ENCODE results near the gene RNPS1.
A peak's percentile ranks its signal among the peaks of the same experiment; 100 is the strongest.

The RNPS1 gene

DNA sequence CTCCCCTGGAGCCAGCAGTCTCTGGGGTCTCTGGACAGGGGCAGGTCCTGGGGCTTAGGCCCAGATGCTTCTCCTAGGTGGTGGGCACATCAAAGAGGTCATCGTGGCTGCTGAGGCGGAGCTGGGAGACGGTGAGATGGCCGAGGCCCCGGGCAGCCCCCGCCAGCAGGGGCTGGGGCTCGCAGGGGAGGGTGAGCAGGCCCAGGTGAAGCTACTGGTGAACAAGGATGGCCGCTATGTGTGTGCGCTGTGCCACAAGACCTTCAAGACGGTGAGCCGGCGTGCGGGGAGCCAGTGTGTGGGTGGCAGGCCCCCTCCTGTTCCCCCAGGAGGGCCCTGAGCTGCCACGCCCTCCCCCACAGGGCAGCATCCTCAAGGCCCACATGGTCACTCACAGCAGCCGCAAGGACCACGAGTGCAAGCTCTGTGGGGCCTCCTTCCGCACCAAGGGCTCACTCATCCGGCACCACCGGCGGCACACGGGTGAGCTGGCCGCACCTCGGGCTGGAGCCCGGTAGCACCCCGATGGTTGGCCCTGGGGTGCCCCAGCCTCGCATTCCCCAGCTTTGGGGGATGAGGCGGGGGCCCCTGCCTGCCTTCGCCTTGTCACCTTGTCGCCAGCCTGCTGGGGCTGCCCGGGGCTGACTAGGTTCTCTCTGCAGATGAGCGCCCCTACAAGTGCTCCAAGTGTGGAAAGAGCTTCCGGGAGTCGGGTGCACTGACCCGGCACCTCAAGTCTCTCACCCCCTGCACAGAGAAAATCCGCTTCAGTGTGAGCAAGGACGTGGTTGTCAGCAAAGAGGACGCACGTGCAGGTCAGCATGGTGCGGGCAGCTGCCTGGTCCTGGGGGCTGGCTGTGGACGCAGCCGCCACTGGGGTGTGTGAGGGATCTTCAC lies 35.6 kb downstream of the RNPS1 start:
- Histone ChIP-seq H3K9me3 (ENCODE audit: control insufficient read depth, low read length) (no peaks in the 10 kb centered on the region), H3K27me3 (replicated peaks; ENCODE audit: control insufficient read depth, insufficient read depth, low read length) (no peaks in the 10 kb centered on the region), H3K4me1 (ENCODE audit: control insufficient read depth, insufficient read depth, low read length) (peaks cover 4% of the 10 kb centered on the region), H3K4me3 (ENCODE audit: low read length) (no peak overlapping the region), H3K36me3 (ENCODE audit: control insufficient read depth, insufficient read depth, low read length, severe bottlenecking) (peaks cover 61% of the 10 kb centered on the region), H3K9ac (ENCODE audit: low read length) (no peak overlapping the region)
- no peak for DNase-seq (ENCODE audit: low read depth)

- Histone ChIP-seq H3K9me3 (ENCODE audit: control insufficient read depth, low read length) (no peaks in the 10 kb centered on the region), H3K27me3 (replicated peaks; ENCODE audit: control insufficient read depth, insufficient read depth, low read length) (no peaks in the 10 kb centered on the region), H3K9ac (ENCODE audit: low read length) (no peak overlapping the region), H3K4me1 (ENCODE audit: control insufficient read depth, insufficient read depth, low read length) (peaks cover 2% of the 10 kb centered on the region), H3K36me3 (ENCODE audit: control insufficient read depth, insufficient read depth, low read length, severe bottlenecking) (peaks cover 61% of the 10 kb centered on the region), H3K4me3 (ENCODE audit: low read length) (no peak overlapping the region)
- DNase-seq (ENCODE audit: low read depth), result no peak
Observed at GRCh38 chr16:2231016-2231931, 36.7 kb downstream of the RNPS1 start.

DNA sequence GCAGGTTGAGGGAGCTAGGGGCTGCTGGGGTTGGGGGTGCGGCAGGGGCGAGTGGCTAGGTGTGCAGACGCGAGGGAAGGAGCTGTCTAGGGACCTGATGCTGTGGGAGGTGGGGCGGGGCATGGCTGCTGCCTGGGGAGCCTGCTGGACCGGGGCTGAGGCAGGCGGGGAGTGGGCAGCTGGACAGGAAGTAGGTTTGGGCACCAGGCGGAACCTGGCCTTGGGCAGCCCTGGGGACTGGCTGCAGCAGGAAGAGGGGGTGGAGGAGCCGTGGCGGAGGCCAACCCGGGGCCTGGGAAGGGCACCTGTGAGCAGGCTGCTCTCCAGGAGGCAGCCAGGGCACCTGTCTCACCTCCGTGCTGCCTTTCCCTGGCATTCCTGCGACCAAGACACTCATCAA lies 37.5 kb downstream of the RNPS1 start:
- Histone ChIP-seq H3K27me3 (replicated peaks; ENCODE audit: control insufficient read depth, insufficient read depth, low read length) (no peaks in the 10 kb centered on the region), H3K9me3 (ENCODE audit: control insufficient read depth, low read length) (no peaks in the 10 kb centered on the region), H3K4me3 (ENCODE audit: low read length) (no peak overlapping the region), H3K4me1 (ENCODE audit: control insufficient read depth, insufficient read depth, low read length) (peaks cover 5% of the 10 kb centered on the region), H3K9ac (ENCODE audit: low read length) (no peak overlapping the region), H3K36me3 (ENCODE audit: control insufficient read depth, insufficient read depth, low read length, severe bottlenecking) (peaks cover 60% of the 10 kb centered on the region)
- DNase-seq (ENCODE audit: low read depth), result no peak

GRCh38 chr16:2229632-2230250 lies 38.2 kb downstream of the RNPS1 start:
- H3K36me3 ChIP-seq (ENCODE audit: control insufficient read depth, insufficient read depth, low read length, severe bottlenecking), result peaks cover 53% of the 10 kb centered on the region
- H3K9ac ChIP-seq (ENCODE audit: low read length), result no peak overlapping the region
- peaks cover 6% of the 10 kb centered on the region for H3K4me1 ChIP-seq (ENCODE audit: control insufficient read depth, insufficient read depth, low read length)
- no peaks in the 10 kb centered on the region for H3K27me3 ChIP-seq (replicated peaks; ENCODE audit: control insufficient read depth, insufficient read depth, low read length)
- H3K9me3 ChIP-seq (ENCODE audit: control insufficient read depth, low read length), result no peaks in the 10 kb centered on the region
- H3K4me3 ChIP-seq (ENCODE audit: low read length), result no peak overlapping the region
- DNase-seq (ENCODE audit: low read depth), result no peak

GRCh38 chr16:2229091-2229490 lies 38.8 kb downstream of the RNPS1 start:
- H3K27me3 ChIP-seq (replicated peaks; ENCODE audit: control insufficient read depth, insufficient read depth, low read length), result no peaks in the 10 kb centered on the region
- H3K4me3 ChIP-seq (ENCODE audit: low read length), result no peak overlapping the region
- no peak overlapping the region for H3K9ac ChIP-seq (ENCODE audit: low read length)
- no peak for DNase-seq (ENCODE audit: low read depth)
- no peaks in the 10 kb centered on the region for H3K9me3 ChIP-seq (ENCODE audit: control insufficient read depth, low read length)
- peaks cover 12% of the 10 kb centered on the region for H3K4me1 ChIP-seq (ENCODE audit: control insufficient read depth, insufficient read depth, low read length)
- H3K36me3 ChIP-seq (ENCODE audit: control insufficient read depth, insufficient read depth, low read length, severe bottlenecking), result peaks cover 49% of the 10 kb centered on the region

GRCh38 chr16:2228161-2228824 lies 39.6 kb downstream of the RNPS1 start:
- no peak overlapping the region for H3K4me3 ChIP-seq (ENCODE audit: low read length)
- no peak overlapping the region for H3K9ac ChIP-seq (ENCODE audit: low read length)
- H3K36me3 ChIP-seq (ENCODE audit: control insufficient read depth, insufficient read depth, low read length, severe bottlenecking), result peaks cover 41% of the 10 kb centered on the region
- no peaks in the 10 kb centered on the region for H3K9me3 ChIP-seq (ENCODE audit: control insufficient read depth, low read length)
- H3K4me1 ChIP-seq (ENCODE audit: control insufficient read depth, insufficient read depth, low read length), result peaks cover 12% of the 10 kb centered on the region
- no peaks in the 10 kb centered on the region for H3K27me3 ChIP-seq (replicated peaks; ENCODE audit: control insufficient read depth, insufficient read depth, low read length)
- DNase-seq (ENCODE audit: low read depth), result no peak

DNA sequence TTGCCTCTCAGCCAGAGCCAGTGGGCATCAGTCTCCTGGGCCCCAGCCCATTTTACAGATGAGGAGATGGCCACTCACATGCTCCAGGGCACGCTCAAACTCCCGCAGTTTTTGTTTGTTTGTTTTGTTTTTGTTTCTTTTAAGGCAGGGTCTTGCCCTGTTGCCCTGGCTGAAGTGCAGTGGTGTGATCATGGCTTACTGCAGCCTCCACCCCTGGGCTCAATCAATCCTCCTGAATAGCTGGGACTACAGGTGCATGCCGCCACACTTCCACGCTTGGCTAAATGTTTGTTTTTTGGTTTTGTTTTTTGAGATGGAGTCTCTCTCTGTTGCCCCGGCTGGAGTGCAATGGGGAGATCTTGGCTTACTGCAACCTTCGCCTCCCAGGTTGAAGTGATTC lies 41.0 kb downstream of the RNPS1 start:
- Histone ChIP-seq H3K9ac (ENCODE audit: low read length) (no peak overlapping the region), H3K4me3 (ENCODE audit: low read length) (no peak overlapping the region), H3K36me3 (ENCODE audit: control insufficient read depth, insufficient read depth, low read length, severe bottlenecking) (peaks cover 28% of the 10 kb centered on the region), H3K4me1 (ENCODE audit: control insufficient read depth, insufficient read depth, low read length) (peaks cover 12% of the 10 kb centered on the region), H3K9me3 (ENCODE audit: control insufficient read depth, low read length) (no peaks in the 10 kb centered on the region), H3K27me3 (replicated peaks; ENCODE audit: control insufficient read depth, insufficient read depth, low read length) (no peaks in the 10 kb centered on the region)
- no peak for DNase-seq (ENCODE audit: low read depth)

GRCh38 chr16:2226245-2226793 lies 41.6 kb downstream of the RNPS1 start:
- H3K36me3 ChIP-seq (ENCODE audit: control insufficient read depth, insufficient read depth, low read length, severe bottlenecking), result peaks cover 22% of the 10 kb centered on the region
- no peak overlapping the region for H3K4me3 ChIP-seq (ENCODE audit: low read length)
- H3K9me3 ChIP-seq (ENCODE audit: control insufficient read depth, low read length), result no peaks in the 10 kb centered on the region
- no peak for DNase-seq (ENCODE audit: low read depth)
- H3K9ac ChIP-seq (ENCODE audit: low read length), result no peak overlapping the region
- H3K27me3 ChIP-seq (replicated peaks; ENCODE audit: control insufficient read depth, insufficient read depth, low read length), result no peaks in the 10 kb centered on the region
- peaks cover 12% of the 10 kb centered on the region for H3K4me1 ChIP-seq (ENCODE audit: control insufficient read depth, insufficient read depth, low read length)

DNA sequence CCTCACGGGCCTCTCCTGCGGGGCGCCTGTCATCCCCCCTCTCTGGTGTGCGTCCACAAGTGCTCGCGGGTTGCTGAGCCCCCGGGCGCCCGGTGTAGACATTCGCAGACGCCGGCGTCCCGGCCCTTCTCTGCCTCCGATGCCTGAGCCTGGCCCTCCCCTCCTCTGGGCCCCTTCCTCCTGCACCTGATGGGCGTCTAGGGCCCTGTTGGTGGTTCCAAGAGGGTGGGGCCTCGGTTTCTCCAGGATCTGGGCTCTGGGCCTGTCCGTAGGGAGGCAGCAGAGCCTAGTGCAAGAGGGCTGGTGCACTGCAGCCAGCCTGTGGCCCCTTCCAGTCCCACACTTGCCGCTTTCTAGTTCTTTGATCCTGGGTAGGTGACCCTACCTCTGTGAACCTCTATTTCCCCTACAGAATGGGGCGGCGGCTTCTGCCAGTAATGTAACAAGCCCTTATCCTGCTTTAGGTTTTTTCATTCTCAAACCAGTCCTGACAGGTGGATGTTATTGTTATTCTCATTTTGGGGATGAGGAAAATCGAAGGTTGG lies 43.9 kb downstream of the RNPS1 start:
- peaks cover 12% of the 10 kb centered on the region for H3K4me1 ChIP-seq (ENCODE audit: control insufficient read depth, insufficient read depth, low read length)
- H3K9me3 ChIP-seq (ENCODE audit: control insufficient read depth, low read length), result no peaks in the 10 kb centered on the region
- DNase-seq (ENCODE audit: low read depth), result peak; percentile 73
- H3K36me3 ChIP-seq (ENCODE audit: control insufficient read depth, insufficient read depth, low read length, severe bottlenecking), result peaks cover 9% of the 10 kb centered on the region
- peak overlapping the region; percentile 96 for H3K9ac ChIP-seq (ENCODE audit: low read length)
- peak overlapping the region; percentile 88 for H3K4me3 ChIP-seq (ENCODE audit: low read length)
- no peaks in the 10 kb centered on the region for H3K27me3 ChIP-seq (replicated peaks; ENCODE audit: control insufficient read depth, insufficient read depth, low read length)

DNA sequence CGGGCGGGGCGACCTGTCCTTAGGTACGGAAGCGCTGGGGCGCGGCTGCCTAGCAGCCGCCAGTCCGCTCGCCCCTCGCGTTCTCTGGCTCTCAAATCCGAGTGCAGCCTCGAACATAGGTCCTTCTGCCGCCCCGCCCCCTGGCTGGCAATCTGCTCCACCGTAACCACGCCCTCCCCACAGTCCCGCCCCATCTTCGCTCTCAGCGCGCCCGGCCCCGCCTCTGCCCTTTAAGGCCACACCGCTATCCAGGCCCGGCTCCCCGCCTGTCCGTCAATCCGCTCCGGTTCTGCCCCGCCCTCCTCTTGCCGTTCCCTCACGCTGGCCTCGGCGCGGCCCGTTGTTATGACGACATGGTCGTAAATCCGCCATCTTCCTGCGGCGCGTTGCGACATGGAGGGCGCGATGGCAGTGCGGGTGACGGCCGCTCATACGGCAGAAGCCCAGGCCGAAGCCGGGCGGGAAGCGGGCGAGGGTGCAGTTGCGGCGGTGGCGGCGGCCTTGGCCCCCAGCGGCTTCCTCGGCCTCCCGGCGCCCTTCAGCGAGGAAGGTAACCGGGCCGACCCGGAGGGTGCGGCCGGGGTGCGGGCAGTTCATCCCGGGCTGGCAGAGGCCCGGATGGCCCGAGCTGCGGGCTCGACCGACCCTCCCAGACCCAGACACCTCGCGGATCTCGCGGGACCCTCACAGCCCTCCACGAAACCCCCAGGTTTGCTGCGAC lies 44.5 kb downstream of the RNPS1 start, which contains the start of gene E4F1:
Gene E4F1 (plus strand): TSS at position 371 of the 721 bp plus-strand sequence. CDS start 23 bp downstream, at position 394.
- Histone ChIP-seq H3K9ac (ENCODE audit: low read length) (peak within 1 kb of the TSS; percentile 96), H3K4me3 (ENCODE audit: low read length) (peak within 1 kb of the TSS; percentile 88), H3K36me3 (ENCODE audit: control insufficient read depth, insufficient read depth, low read length, severe bottlenecking) (peaks cover 2% of the 10 kb centered on the region), H3K9me3 (ENCODE audit: control insufficient read depth, low read length) (no peaks in the 10 kb centered on the region), H3K27me3 (replicated peaks; ENCODE audit: control insufficient read depth, insufficient read depth, low read length) (no peaks in the 10 kb centered on the region), H3K4me1 (ENCODE audit: control insufficient read depth, insufficient read depth, low read length) (peaks cover 12% of the 10 kb centered on the region)
- peak; percentile 100 for DNase-seq (ENCODE audit: low read depth)
